Endodermal cell (in vitro differentiated cells): ENCODE measurements around the gene TBX20. TPM values are rescaled to one million over a fixed set of nuclear protein-coding genes. Genes with fewer than 3 reads are reported as not detected.

Source experiments
- DNase-seq: peaks from one replicate; pipeline ENCODE4 v3.0.0-alpha.2; 2017
- H3K27ac ChIP-seq: 2 replicates; pipeline ENCODE4 v1.5.1; 2013; ENCODE audit warnings: mild to moderate bottlenecking, low read depth, low read length, moderate library complexity
- H3K27me3 ChIP-seq: 2 replicates; pipeline ENCODE4 v1.6.1; 2013; ENCODE audit warnings: mild to moderate bottlenecking, low read length, moderate library complexity; ENCODE audit not compliant: insufficient read depth, control insufficient read depth, poor library complexity, severe bottlenecking
- H3K36me3 ChIP-seq: 2 replicates; pipeline ENCODE4 v1.7.0; 2013; ENCODE audit warnings: mild to moderate bottlenecking, low read length, moderate library complexity; ENCODE audit not compliant: control insufficient read depth, insufficient read depth
- H3K4me1 ChIP-seq: one replicate; pipeline ENCODE4 v1.7.0; 2013; ENCODE audit warnings: low read length; ENCODE audit not compliant: control insufficient read depth, insufficient read depth
- H3K4me3 ChIP-seq: 2 replicates; pipeline ENCODE4 v1.5.1; 2013; ENCODE audit warnings: mild to moderate bottlenecking, low read length, moderate library complexity
- H3K9ac ChIP-seq: 2 replicates; pipeline ENCODE4 v1.6.1; 2013; ENCODE audit warnings: mild to moderate bottlenecking, low read length, moderate library complexity; ENCODE audit not compliant: poor library complexity, severe bottlenecking; ENCODE audit errors: extremely low read depth
- H3K9me3 ChIP-seq: 2 replicates; pipeline ENCODE4 v1.6.1; 2013; ENCODE audit warnings: mild to moderate bottlenecking, low read length, moderate library complexity; ENCODE audit not compliant: control insufficient read depth
- H3K27ac Mint-ChIP-seq: 2 replicates; pipeline ENCODE4 v1.8.0; 2020; ENCODE audit warnings: mixed read lengths
- H3K27me3 Mint-ChIP-seq: 2 replicates; pipeline ENCODE4 v1.8.0; 2021; ENCODE audit warnings: mild to moderate bottlenecking, mixed read lengths; ENCODE audit not compliant: insufficient read depth
- H3K36me3 Mint-ChIP-seq: 2 replicates; pipeline ENCODE4 v1.8.0; 2020; ENCODE audit warnings: low read depth, mixed read lengths
- H3K4me1 Mint-ChIP-seq: 2 replicates; pipeline ENCODE4 v1.8.0; 2020; ENCODE audit warnings: mixed read lengths
- H3K4me3 Mint-ChIP-seq: 2 replicates; pipeline ENCODE4 v1.8.0; 2020; ENCODE audit warnings: mild to moderate bottlenecking, moderate library complexity, mixed read lengths
- H3K9me3 Mint-ChIP-seq: 2 replicates; pipeline ENCODE4 v1.8.0; 2020; ENCODE audit warnings: mild to moderate bottlenecking, mixed read lengths
- WGBS, 2 experiments: methylation state at CpG; one replicate each; pipeline versions ENCODE4 v1.1.5 to v1.1.7; 2013; ENCODE audit warnings: missing lambda C conversion rate in 2 of 2, mixed read lengths in 1 of 2; ENCODE audit not compliant: insufficient coverage in 1 of 2, insufficient read length in 1 of 2; 5-methylcytosine and 5-hydroxymethylcytosine counted together
- long read RNA-seq, 4 experiments: library from polyadenylated mRNA in 2 of 4; library from RNA in 1 of 4; library from capped mRNA in 1 of 4; stranded (forward) in 3 of 4; unstranded in 1 of 4; transcript quantifications; one replicate each; pipeline ENCODE4 v2.0.0, GENCODE V29; 2020 to 2021; ENCODE audit warnings: inconsistent platforms in 1 of 4
- polyA plus RNA-seq, 2 experiments: library from polyadenylated mRNA; stranded (reverse); fragments of 50-300 nt; gene quantifications; one replicate each; pipeline ENCODE4 v1.2.3, GENCODE V29; 2013
- total RNA-seq, 2 donors: library from RNA; stranded (reverse); fragmentation: NEBNext Ultra II Directional in 1 of 2; extraction: Animal tissue kit (Norgen Biotek cat#: 25700) in 1 of 2; gene quantifications; 2 replicates in 1 of 2; 3 replicates in 1 of 2; pipeline ENCODE4 v1.2.1, GENCODE V29; 2021
- TF ChIP-seq, protein P1 (sequence below): fragments of 200-600 bp; sonication (generic); conservative IDR thresholded peaks from 2 replicates; pipeline ENCODE4 v1.5.0; 2021; ENCODE audit warnings: antibody characterized with exemption, mild to moderate bottlenecking

Gene TBX20, protein sequence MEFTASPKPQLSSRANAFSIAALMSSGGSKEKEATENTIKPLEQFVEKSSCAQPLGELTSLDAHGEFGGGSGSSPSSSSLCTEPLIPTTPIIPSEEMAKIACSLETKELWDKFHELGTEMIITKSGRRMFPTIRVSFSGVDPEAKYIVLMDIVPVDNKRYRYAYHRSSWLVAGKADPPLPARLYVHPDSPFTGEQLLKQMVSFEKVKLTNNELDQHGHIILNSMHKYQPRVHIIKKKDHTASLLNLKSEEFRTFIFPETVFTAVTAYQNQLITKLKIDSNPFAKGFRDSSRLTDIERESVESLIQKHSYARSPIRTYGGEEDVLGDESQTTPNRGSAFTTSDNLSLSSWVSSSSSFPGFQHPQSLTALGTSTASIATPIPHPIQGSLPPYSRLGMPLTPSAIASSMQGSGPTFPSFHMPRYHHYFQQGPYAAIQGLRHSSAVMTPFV
- 10 to 100 TPM; 18.6 to 35.2 TPM for total RNA-seq
- polyA plus RNA-seq (2013, experiment 1 of 2): 1.9 TPM
- 2.3 TPM for polyA plus RNA-seq (2013, experiment 2 of 2)
- long read RNA-seq, experiment 1, partial matches to known transcripts: 0 of 1 reads
- long read RNA-seq, experiment 1, other reads (novel, unspliced or antisense): 1 of 1 reads
- long read RNA-seq, experiment 2: 0 reads
- long read RNA-seq, experiment 3, partial matches to known transcripts: 4 of 14 reads
- long read RNA-seq, experiment 3, other reads (novel, unspliced or antisense): 10 of 14 reads
- long read RNA-seq, experiment 4, partial matches to known transcripts: 0 of 4 reads
- long read RNA-seq, experiment 4, other reads (novel, unspliced or antisense): 4 of 4 reads

- DNase-seq: peak; percentile 90
- peak within 1 kb of the TSS; percentile 85 for H3K4me3 ChIP-seq
- peaks cover 11% of the 10 kb centered on the region for H3K4me1 ChIP-seq
- H3K4me1 Mint-ChIP-seq: peaks cover 72% of the 10 kb centered on the region
- no peaks in the 10 kb centered on the region for H3K36me3 ChIP-seq
- 0 to 1% methylated on average over 37 to 76 of the region's 76 CpGs for WGBS, 2 experiments
- H3K9me3 Mint-ChIP-seq: no peaks in the 10 kb centered on the region
- H3K9ac ChIP-seq: peak within 1 kb of the TSS; percentile 56
- peak within 1 kb of the TSS; percentile 91 for H3K27ac Mint-ChIP-seq
- H3K36me3 Mint-ChIP-seq: peaks cover 4% of the 10 kb centered on the region
- TF ChIP-seq, protein P1, sequence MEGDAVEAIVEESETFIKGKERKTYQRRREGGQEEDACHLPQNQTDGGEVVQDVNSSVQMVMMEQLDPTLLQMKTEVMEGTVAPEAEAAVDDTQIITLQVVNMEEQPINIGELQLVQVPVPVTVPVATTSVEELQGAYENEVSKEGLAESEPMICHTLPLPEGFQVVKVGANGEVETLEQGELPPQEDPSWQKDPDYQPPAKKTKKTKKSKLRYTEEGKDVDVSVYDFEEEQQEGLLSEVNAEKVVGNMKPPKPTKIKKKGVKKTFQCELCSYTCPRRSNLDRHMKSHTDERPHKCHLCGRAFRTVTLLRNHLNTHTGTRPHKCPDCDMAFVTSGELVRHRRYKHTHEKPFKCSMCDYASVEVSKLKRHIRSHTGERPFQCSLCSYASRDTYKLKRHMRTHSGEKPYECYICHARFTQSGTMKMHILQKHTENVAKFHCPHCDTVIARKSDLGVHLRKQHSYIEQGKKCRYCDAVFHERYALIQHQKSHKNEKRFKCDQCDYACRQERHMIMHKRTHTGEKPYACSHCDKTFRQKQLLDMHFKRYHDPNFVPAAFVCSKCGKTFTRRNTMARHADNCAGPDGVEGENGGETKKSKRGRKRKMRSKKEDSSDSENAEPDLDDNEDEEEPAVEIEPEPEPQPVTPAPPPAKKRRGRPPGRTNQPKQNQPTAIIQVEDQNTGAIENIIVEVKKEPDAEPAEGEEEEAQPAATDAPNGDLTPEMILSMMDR: peak; percentile 25
- H3K9me3 ChIP-seq: no peaks in the 10 kb centered on the region
- H3K27me3 Mint-ChIP-seq: peaks cover 87% of the 10 kb centered on the region
- H3K4me3 Mint-ChIP-seq: peak within 1 kb of the TSS; percentile 92
- peaks cover 96% of the 10 kb centered on the region for H3K27me3 ChIP-seq
- no peak within 1 kb of the TSS for H3K27ac ChIP-seq
Measured at GRCh38 chr7:35253710-35254495, at the start of gene TBX20. Gene TBX20, minus strand, starts transcription at chr7:35254100. Its CDS starts 480 bp downstream, at chr7:35253620.

- peaks cover 15% of the 10 kb centered on the region for H3K9me3 ChIP-seq
- 90 to 93% methylated on average over 4 to 6 of the region's 6 CpGs for WGBS, 2 experiments
- no peaks in the 10 kb centered on the region for H3K27me3 ChIP-seq
- Mint-ChIP-seq H3K27me3 (no peaks in the 10 kb centered on the region), H3K36me3 (no peaks in the 10 kb centered on the region), H3K4me3 (no peak overlapping the region), H3K27ac (no peak overlapping the region), H3K4me1 (peaks cover 16% of the 10 kb centered on the region), H3K9me3 (peaks cover 22% of the 10 kb centered on the region)
- peaks cover 2% of the 10 kb centered on the region for H3K4me1 ChIP-seq
- no peak overlapping the region for H3K27ac ChIP-seq
- TF ChIP-seq, protein P1: no peak
- no peak overlapping the region for H3K9ac ChIP-seq
- H3K36me3 ChIP-seq: no peaks in the 10 kb centered on the region
- no peak for DNase-seq
- H3K4me3 ChIP-seq: no peak overlapping the region
Measured at GRCh38 chr7:35289376-35289775, 35.5 kb upstream of the TBX20 start.

- H3K36me3 ChIP-seq: no peaks in the 10 kb centered on the region
- no peak overlapping the region for H3K27ac ChIP-seq
- H3K4me1 Mint-ChIP-seq: peaks cover 16% of the 10 kb centered on the region
- no peak overlapping the region for H3K4me3 Mint-ChIP-seq
- peaks cover 2% of the 10 kb centered on the region for H3K4me1 ChIP-seq
- TF ChIP-seq, protein P1: no peak
- H3K4me3 ChIP-seq: no peak overlapping the region
- H3K27me3 Mint-ChIP-seq: peaks cover 2% of the 10 kb centered on the region
- WGBS, 2 experiments: 96% methylated on average over 3 of the region's 3 CpGs
- H3K9ac ChIP-seq: no peak overlapping the region
- H3K27ac Mint-ChIP-seq: no peak overlapping the region
- DNase-seq: no peak
- no peaks in the 10 kb centered on the region for H3K27me3 ChIP-seq
- peaks cover 10% of the 10 kb centered on the region for H3K9me3 ChIP-seq
- peaks cover 8% of the 10 kb centered on the region for H3K9me3 Mint-ChIP-seq
- no peaks in the 10 kb centered on the region for H3K36me3 Mint-ChIP-seq
Measured at GRCh38 chr7:35286986-35287385, 33.1 kb upstream of the TBX20 start.
